GM19099 (cell line): Measurements from ENCODE around the gene ADAMTS6.

ENCODE experiments used
- POLR2A ChIP-seq: IDR thresholded peaks from 3 replicates; pipeline ENCODE4 v1.6.1; 2011; ENCODE audit warnings: low read depth; ENCODE audit not compliant: insufficient read length; ENCODE audit errors: extremely low read depth

The ADAMTS6 gene

GRCh38 chr5:65125591-65126541, 355.9 kb downstream of the ADAMTS6 start:
- TF ChIP-seq POLR2A: no peak

- TF ChIP-seq POLR2A: no peak
Observed at GRCh38 chr5:65121880-65122436, 359.8 kb downstream of the ADAMTS6 start.

DNA sequence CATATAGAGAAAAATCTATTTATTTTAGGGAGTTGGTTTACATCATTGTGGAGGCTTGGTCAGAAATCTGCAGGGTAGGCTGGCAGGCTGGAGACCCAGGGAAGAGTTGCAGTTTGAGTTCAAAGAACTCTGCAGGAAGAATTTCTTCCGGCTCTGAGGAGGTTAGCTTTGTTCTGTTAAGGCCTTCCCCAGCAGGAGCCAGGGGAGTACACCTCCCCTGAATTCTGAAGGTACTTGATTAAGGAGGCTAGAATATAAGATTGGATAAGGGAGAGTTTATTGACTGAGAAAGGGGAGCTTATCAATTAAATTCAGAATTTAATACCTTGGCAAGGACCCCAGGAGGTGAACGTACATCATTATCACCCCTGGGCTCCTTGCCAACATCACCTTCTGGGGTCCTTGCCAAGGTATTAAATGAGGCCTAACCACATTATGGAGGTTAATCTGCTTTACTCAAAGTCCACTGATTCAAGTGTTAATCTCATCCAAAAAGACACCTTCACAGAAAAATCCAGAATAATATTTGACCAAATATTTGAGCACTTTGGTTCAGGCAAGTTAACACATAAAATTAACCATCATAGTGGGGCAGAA, 361.3 kb downstream of the ADAMTS6 start:
- no peak for TF ChIP-seq POLR2A

DNA sequence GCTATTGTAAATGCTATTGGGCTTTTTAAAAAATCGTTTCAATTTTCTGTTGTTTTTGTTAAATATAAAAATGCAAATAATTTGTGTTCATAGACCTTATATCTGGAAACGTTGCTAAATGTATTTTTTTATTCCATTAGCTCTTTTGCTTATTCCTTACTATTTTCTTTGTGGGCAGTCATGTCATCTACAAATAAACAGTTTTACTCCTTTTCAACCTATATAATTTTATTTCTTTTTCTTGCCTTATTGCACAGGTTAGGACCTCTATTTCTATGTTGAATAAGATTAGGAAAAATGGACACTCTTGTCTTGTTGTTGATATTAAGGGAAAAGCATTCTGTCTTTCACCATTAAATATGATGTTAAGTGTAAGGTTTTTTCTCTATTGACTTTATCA, 364.2 kb downstream of the ADAMTS6 start:
- TF ChIP-seq POLR2A: no peak

GRCh38 chr5:65113771-65114170, 367.9 kb downstream of the ADAMTS6 start:
- no peak for TF ChIP-seq POLR2A

DNA sequence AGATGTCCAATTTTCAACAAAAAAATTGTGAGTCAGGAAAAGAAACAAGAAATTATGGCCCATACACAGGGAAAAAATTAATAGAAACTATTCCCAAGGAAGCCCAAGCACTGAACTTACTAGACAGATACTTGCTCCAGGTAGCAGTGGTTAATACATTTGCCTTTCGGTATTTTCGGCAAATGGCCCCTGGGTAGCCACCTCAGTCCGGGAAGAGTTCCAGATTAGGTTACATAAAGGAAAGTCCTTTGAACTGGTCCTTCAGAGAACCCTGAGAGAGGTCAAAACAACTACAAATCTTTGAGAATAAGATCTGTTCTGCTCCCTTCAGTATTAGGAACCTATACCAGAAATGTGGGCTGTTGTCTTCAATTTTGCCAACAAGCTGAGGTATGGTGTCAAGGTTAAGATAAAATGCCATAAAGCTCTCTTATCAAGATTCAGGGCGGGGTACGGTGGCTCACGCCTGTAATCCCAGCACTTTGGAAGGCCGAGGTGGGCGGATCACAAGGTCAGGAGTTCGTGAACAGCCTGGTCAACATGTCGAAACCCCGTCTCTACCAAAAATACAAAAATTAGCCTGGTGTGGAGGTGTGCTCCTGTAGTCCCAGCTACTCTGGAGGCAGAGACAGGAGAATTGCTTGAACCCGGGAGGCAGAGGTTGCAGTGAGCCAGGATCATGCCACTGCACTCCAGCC, 369.6 kb downstream of the ADAMTS6 start:
- TF ChIP-seq POLR2A: no peak

GRCh38 chr5:65108786-65109743, 372.7 kb downstream of the ADAMTS6 start:
- no peak for TF ChIP-seq POLR2A

- TF ChIP-seq POLR2A: no peak
Observed at GRCh38 chr5:65105301-65105700, 376.4 kb downstream of the ADAMTS6 start.

GRCh38 chr5:65104831-65105230, 376.9 kb downstream of the ADAMTS6 start:
- TF ChIP-seq POLR2A: no peak

DNA sequence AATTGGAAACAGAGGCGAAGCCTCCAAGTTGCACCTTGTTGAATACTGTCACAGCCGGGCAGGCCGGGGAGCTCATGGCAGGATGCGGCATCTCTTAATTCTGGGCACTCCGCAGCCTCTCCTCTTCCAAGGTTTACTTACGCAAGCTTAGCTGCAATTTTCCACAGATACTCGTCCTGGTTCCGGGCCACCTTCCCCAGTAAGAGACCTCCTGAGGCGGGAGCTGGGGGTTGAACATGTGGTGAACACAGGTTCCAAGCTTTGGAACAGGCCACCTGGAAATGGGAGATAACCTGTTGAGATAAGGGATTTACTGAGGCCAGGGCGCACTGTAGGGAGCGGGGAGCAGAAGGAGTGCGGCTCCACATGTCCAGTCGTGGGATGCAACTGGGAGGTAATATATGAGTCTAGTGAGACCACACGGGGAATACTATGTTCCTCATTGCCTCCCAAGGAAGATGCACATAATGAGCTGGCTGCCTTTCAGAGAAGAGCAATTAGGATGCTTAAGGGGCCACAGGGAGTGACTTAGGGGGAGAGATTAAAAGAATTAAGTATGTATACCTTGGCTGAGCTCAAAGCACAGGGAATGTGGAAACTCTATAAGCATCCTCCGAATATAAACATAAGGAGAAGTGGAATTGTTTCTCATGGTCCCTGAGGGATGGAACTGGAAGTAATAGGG, 377.8 kb downstream of the ADAMTS6 start:
- no peak for TF ChIP-seq POLR2A

DNA sequence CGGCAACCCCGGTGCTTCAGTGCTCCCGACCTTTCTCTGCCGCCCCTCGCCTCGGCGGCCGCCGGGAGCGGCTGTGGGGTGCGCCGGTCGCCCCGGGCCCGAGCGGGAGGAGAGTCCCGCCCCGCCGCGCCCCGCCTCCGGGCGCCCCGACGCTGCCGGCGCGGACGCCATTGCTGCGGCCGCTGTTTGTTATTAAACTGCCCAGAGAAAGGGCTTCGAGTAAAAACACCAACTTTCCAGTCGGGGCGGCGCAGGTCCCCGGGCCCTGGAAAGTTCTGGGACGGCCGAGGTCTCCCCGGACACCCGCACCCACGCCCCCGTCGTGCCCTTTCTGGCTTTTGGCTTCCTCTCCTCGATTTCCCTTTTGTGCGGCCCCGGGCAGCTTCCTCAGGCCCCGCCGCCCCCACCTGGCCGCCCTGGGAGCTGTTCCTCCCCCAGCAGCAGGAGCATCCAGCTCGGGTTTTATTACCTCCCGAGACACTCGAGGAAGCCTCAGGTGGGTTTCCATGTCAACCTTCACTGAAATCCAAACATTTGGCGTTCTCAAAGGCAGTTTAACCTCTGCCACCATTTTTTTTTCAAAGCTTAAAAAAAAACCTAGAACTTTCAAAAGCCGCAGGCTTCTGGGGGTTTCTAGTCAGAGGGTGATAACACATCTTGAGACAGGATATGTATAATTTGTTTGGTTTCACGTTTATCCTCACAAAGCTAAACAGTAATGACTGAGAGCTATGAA, 378.6 kb downstream of the ADAMTS6 start:
- no peak for TF ChIP-seq POLR2A

DNA sequence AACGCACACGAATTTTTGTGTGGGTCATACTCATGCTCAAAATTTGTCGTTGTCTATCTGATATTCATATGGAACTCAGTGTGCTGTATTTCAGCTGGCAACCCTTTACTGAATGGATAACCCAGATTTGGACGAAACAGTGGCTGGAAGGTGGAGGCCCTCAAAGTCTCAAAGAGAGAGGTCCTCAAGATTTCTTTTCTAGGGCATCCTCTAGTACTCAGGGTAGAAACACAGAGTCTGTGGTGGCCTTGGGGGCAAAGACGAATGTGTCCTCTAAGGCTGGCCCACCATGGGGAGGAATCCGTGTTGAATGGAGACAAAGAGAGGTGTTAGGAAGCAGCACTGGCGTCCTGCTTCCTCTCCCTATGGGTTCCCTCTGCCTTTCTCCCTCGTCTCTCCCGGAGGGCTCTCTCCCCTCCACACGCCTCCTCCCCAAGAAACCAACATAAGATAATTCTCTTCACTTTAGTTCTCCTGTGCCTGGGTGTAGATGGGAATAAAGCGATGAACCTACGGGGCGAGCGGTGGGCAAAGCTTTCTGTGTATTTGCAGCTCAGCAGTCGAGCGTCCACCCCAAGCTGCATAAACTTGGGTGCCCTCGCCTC, 379.2 kb downstream of the ADAMTS6 start:
- TF ChIP-seq POLR2A: no peak
